GM18861 (cell line): ENCODE measurements around the gene ATP6V0E1.
A peak's percentile ranks its signal among the peaks of the same experiment; 100 is the strongest.
"Not testable (repeated sequence)": the region's sequence is repeated elsewhere in the genome, so short reads cannot be mapped to it uniquely, and the experiment has no call there.

ENCODE experiments used
- ATAC-seq: cut with Tn5 transposase; IDR thresholded peaks from one replicate; pipeline ENCODE4 v1.9.1; 2021; ENCODE audit not compliant: unreplicated experiment

The ATP6V0E1 gene

DNA sequence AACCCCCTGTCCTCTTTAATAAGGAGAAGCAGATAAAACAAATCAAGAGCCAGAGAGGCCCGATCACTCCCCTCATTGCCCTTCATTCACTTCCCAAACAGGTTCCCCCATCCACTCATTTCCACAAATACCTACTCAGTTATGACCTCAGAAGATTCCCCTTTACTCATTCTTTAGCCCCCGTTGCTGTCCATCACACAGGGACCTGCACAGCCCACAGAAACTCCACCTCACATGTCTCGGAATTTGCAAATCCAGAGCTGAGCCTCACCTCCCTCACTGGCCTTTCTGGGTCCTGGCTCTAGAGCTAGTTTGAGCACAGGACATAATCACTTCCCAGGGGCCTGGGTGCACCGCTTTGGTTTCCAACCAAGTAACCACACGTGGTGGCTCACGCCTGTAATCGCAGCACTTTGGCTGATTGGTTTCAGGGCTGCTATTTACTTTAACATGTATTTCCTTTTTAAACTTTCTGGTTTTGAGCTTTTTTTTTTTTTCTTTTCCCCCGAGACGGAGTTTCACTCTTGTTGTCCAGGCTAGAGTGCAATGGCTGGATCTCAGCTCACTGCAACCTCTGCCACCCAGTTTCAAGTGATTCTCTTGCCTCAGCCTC is 17.8 kb downstream of the ATP6V0E1 start:
- ATAC-seq, result peak; percentile 73

DNA sequence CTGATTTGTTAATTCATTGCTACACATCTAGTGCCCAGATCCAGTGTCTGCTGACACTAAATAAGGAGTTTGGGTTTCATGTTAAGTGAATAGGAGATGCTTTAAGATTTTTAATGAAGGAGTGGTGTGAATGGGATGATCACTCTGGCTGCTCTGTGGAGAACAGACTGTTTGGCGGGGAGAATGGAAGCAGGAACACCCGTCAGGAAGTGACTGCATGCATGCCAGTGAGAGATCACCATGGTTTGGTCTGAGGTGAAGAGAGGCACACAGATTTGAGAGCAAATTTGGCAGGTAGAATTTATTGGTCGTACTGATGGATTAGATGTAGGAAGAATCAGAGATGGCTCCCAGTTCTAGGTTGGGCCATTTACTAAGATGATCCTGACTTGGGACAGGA is 19.8 kb downstream of the ATP6V0E1 start:
- no peak for ATAC-seq

DNA sequence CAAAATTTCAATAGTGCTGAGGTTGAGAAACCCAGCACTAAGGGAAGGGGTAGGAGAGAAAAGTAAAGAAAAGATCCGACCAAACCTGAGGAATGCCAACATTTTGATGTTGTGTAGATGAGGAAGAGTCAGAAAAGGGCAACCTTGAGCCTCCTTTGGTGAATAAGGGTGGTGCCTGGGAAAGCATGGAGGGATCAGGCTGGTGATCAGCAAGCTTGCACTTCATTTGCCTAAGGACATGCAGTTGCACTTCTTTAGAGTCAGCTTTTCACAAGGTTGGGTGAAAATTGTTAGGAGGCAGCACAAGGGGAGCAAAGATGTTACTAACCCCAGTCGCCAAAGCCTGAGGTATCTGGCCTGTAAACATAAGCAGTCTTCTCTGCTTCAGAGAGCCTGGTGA is 20.4 kb downstream of the ATP6V0E1 start:
- ATAC-seq, result no peak

DNA sequence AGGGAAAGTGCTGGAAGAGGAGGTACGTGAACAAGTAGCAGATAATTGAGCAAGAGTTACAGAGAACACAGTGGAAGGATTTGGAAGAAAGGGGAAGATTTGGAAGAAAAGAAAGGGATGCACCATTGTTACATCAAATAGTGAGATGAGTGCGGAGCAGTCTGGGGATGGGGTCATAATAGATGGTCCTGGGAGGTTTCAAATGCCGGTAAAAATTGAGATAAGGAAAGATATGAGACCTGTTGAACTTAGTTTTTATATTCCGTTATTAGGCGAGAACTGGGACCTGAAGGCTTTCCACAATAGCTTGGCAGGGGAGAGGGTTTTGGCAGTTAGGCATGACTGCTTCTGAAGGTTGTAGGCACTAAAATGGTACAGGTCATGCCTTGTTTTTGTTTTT is 20.9 kb downstream of the ATP6V0E1 start:
- no peak for ATAC-seq

DNA sequence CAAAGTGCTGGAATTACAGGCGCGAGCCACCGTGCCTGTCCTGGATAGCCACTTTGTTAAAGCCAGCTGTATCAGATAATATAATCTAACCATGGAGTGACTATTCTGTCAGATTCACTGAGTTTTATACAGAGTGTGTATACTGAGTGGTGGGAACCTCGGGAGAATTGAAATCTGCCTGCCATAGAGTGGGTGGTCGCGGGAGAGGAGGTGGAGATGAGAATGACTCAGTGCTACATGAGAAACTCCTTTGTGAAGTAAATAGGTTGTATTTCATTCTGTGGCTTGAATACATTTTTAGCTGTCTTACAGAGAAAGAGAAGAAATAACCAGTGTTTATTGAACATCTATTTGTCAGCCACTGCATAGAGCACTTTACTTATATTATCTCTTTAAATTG is 26.4 kb downstream of the ATP6V0E1 start:
- no peak for ATAC-seq

DNA sequence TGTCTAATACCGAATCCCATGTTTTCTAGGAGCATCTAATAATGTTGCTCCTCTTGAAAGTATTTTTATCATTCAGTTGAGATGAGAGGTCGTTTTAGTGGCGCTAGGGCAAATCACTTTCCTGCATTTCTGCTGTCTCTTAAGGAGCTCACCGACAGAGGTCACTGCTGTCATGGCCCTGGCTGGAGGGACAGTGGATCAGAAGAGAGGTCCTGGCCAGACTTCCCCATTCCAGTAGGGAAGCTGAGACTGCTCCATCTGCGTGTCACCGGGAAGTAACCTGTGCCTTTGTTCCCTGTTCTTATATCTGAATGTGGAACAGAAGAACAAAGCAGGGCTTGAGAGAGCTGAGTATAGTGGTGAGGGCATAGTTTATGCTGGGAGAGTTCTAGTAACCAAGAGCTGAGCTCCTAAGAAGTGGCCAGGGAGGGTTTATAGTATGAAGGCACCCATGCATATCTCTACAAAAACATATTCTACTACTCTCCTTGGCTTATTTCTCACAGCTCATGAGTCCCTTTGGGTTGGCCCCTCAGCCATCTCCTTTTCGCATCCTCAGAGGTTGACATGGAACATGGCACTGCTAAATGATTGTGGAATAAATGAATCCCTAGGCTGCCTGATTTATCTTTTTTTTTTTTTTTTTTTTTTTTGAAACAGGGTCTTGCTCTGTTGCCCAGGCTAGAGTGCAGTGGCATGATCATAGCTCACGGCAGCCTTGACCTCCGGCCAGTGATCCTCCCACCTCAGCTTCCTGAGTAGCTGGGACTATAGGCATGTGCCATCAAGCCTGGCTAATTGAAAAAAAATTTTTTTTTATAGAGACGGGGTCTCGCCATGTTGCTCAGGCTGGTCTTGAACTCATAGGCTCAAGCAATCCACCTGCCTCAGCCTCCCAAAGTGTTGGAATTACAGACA is 27.2 kb downstream of the ATP6V0E1 start:
- no peak for ATAC-seq

DNA sequence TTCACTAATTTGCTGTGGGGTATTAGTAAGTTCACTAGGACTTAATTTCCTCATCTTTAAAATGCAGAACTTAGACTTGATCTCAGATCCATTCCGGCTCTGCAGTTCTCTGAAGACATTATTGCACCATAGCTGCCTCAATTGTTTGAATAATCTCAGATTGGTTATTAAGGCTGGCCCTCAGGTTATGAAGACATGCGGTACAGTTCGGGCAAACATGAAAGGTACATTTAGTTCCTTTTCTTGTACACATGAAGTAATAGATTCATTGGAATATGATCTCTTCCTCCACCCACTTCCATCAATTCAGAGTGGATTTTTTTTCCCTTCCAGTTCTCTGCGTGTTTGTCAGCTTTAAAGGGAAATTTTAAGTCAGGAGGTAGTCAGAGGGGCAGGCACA is 28.0 kb downstream of the ATP6V0E1 start:
- no peak for ATAC-seq

DNA sequence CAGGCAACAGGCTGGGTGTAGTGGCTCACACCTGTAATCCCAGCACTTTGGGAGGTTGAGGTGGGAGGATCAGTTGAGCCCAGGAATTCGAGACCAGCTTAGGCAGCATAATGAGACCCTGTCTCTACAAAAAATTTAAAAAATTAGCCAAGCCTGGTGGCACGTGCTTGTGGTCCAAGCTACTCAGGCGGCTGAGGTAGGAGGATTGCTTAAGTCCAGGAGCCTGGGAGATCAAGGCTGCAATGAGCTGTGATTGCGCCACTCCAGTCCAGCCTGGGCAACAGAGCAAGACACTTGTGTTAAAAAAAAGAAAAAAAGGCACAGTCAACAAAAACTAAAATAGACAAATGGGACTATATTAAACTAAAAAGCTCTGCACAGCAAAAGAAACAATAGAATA is 29.3 kb downstream of the ATP6V0E1 start:
- no peak for ATAC-seq

DNA sequence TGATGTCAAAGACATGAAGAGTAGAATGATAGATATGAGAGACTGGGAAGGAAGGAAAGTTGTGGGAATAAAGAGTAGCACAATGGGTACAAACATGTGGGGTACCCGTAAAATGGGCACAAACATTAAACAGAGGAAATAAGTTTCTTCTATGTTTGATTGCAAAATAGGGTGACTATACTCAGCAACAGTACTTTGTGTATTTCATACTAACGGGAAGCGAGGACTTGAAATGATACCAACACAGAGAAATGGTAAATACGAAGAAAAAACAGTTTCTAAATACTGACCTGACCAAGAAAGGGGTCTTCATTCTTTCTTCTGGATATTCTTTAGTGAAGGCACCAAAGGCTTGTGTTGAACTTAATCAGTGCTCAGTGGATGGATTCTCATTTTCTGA is 31.1 kb downstream of the ATP6V0E1 start:
- no peak for ATAC-seq

DNA sequence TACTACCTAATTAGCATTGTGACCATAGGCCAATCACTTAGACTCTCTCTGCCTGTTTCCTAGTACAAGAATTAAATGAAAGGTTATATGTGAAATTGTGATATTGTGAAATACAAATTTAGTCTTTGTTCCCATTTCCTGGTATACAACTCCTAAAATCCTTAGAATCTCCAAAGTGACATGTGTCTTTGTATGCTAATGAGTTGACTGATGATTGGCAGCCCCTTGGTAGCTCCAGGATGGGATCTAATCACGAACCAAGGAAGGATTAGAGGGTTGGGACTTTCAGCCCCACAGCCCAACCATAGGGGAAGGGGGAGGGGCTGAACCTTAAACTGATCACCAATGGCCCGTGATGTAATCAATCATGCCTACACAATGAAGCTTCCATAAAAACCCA is 31.6 kb downstream of the ATP6V0E1 start:
- no peak for ATAC-seq

DNA sequence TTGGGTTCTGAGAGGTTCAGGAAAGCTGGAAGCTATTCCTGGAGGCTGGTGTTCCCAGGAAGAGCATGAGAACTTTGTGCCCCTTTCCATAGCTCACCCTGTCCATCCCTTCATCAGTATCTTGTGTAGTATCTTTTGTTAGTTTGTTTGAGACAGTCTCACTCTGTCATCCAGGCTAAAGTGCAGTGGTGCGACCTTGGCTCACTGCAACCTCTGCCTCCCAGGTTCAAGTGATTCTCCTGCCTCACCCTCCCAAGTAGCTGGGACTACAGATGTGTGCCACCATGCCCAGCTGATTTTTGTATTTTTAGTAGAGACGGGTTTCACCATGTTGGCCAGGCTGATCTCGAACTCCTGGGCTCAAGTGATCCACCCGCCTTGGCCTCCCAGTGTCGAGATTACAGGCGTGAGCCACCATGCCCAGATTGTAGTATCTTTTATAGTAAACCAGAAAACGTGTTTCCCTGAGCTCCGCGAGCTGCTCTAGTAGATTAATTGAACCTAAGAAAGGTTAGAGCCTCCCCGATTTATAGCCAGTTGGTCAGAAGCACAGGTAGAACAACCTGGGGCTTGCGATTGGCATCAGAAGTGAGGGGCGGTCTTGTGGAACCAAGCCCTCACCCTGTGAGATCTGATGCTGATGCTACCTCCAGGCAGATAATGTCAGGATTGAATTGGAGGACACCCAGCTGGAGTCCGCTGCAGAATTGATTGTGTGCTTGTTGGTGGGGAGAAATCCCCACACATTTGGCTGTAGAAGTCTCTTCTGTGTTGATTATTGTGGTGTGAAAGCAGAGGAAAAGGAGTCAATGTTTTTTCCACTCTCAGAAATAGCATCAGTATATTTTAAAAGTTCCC is 32.3 kb downstream of the ATP6V0E1 start:
- ATAC-seq, result no peak

DNA sequence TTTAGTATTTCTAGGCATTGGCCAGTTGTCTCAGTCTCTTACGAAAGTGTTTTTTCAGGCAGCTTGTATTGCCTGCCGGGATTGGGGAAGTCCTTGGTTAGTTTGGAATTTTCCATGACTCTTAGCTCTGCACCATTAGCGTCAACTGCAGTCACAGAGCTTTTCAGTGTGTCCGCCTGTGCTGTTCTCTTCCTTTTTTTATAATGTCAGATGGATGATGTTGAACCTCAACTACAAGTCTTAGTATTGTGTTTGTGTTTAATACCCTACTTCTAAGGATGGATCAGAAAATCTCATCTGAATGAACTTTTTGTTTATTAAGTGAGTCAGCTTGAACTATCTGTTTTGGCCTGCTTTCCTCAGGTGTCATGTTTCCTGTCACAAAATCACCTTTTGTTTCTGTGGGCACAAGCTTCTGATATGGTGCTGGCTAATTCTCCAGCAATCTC is 33.1 kb downstream of the ATP6V0E1 start:
- no peak for ATAC-seq

DNA sequence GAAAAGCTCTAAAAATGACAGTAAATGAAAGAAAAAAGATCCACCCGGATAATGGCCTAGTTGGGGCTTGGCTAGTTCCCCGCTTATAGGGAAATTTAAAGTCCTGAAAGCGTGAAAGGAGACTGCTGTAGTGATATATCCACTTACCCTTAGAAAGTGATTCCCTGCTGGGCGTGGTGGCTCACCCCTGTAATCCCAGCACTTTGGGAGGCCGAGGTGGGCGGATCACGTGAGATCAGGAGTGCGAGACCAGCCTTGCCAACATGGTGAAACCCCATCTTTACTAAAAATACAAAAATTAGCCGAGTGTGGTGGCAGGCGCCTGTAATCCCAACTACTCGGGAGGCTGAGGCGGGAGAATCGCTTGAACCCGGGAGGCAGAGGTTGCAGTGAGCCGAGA is 33.5 kb downstream of the ATP6V0E1 start:
- not testable (repeated sequence) for ATAC-seq

DNA sequence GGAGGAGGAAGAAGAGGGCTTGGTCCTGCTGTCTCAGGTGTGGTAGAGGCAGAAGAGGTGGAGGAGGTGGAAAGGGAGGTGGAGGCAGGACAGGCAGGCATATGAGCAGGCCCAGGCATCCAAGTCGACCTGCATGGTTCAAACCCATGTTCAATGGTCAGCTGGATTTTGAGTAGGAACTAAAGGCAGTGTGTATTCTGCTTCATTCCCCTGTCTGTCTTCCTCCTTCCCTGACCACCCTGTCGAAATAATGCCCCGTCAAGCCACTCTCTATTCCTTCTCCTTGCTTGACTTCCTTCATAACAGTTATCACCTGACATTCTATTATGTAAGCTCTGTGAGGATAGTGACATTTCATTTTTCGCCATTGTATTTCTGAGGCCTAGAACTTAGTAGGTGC is 34.8 kb downstream of the ATP6V0E1 start:
- ATAC-seq, result no peak

DNA sequence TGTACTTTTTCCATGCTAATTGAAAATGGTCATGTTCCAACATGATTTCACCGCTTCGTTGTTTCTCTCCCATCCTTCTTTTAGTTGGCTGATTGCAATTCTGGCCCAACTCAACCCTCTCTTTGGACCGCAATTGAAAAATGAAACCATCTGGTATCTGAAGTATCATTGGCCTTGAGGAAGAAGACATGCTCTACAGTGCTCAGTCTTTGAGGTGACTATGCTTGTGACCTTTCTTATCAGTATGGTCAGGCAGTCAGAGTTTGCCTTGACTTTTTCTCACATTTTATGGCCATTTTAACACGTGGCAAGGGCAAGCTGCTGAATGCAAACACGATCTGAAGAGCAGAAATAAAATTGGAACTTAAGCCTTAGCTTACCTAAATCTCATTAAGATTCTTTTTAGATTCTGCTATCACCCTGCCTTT is 36.6 kb downstream of the ATP6V0E1 start:
- ATAC-seq, result no peak

DNA sequence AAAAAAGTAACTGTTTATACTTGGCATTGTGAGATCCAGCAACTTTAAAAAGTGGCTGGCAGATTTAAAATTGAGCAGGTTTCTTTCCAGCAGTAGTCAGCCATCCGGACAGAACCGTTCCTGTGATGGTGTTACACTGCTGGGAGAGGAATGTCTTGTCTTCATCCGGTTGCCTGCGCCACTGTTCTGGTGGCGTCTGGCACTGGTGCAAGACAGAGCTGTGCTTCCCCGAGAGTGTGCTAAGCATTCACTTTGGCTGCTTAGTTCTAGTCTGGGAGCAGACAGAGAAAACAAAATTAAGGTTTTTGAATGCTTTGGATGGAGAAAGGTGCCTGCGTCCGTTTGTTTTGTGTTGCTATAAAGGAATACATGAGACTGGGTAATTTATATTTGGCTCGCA is 37.1 kb downstream of the ATP6V0E1 start:
- ATAC-seq, result no peak

DNA sequence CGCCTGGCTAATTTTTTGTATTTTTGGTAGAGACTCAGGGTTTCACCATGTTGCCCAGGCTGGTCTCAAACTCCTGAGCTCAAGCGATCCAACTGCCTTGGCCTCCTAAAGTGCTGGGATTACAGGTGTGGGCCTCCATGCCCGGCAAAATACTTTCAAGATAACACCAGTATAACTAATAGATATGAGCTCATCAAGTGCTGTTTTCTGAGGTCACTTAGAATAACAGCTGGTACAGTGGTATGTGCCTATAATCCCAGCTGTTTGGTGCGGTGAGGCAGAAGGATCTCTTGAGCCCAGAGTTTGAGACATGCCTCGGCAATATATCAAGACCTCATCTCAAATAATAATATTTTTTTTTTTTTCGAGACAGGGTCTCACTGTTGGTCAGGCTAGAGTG is 42.1 kb downstream of the ATP6V0E1 start:
- no peak for ATAC-seq

DNA sequence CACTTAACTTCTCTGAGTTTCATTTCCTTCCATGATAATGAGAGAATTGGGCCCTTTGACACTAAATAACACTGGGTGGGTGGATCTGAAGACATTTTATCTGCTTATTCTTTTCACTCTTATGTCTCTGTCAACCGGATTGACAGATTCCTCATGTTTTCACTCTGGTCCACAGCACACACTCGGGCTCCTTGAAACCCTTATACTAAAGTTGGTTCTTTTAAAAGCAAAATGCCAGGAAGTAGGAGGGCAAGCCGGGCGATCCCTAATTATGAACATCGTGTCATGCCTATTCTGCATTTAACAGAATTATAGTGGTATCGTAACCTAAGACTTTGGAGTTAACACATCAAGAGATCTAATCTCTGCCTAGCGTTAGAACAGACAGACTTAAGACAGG is 44.3 kb downstream of the ATP6V0E1 start:
- no peak for ATAC-seq

DNA sequence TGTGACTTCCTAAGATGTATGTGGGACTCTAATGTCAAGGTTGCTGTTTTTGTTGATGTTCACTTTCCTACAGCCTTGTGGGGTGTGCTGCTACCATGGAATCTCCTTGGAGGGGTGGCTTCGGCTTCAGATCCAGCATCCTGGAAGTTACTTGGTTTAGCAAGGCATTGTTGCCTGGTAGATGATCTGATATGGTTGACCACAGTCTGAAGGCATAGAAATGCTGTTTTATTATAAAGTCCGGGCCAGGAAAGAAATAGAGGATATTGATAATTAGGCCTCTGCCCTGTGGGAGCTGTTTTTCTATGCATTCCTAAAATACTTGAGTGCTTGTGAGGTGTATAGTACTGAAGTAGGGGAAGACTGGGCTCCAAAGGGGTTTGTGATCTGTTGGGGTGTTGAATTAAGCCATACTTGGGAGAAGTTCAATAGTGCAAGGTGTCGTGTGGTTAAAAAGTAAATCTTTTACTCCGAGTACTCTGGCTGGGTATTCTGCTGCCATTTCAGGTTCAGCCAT is 45.3 kb downstream of the ATP6V0E1 start:
- ATAC-seq, result no peak

DNA sequence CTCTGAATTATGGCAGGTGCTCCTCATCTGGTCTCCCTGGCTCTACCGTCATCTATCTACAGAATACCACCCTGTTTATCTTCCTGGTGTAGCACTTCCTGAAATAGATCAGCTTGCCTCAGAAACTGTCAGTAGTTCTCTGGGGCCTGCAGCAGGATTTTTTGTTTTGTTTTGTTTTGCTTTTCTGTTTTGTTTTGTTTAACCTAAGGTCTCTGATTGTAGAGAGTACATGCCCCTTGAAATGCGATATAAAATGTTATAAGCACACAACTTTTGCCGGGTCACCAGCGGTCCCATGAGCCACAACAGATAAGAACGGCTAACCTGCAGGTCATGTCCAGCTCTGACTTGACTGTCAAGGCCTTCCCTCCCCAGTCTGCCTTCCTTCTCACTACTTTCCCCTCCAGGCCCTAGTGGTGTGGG is 45.9 kb downstream of the ATP6V0E1 start:
- ATAC-seq, result no peak

DNA sequence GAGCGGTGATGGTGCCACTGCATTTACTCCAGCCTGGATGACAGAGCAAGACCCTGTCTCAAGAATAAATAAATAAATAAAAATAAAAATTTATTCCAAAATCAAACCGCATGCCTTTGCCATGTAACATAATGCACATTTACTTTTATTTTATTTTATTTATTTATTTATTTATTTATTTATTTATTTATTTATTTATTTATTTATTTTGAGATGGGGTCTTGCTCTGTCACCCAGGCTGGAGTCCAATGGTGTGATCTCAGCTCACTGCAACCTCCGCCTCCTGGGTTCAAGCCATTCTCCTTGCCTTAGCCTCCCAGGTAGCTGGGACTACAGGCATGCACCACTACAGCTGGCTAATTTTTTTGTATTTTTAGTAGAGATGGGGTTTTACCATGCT is 48.5 kb downstream of the ATP6V0E1 start:
- not testable (repeated sequence) for ATAC-seq
